Neural cell (in vitro differentiated cells): ENCODE data around the gene TMEM135. TPM values are rescaled to one million over a fixed set of nuclear protein-coding genes. Genes with fewer than 3 reads are reported as not detected.

Source experiments
- H2AFZ ChIP-seq: fragments of 200-600, 300-800 bp; sonication (generic), shearing (Covaris generic); 2 replicates; pipeline ENCODE4 v1.6.0; 2014; ENCODE audit warnings: low read depth, mild to moderate bottlenecking, antibody characterized with exemption, low read length, moderate library complexity
- H3F3A ChIP-seq: fragments of 200-600 bp; shearing (Covaris generic); 2 replicates; pipeline ENCODE4 v1.6.1; 2016; ENCODE audit warnings: mild to moderate bottlenecking, moderate library complexity, mixed read lengths, antibody characterized with exemption, low read length; ENCODE audit not compliant: insufficient read depth, poor library complexity, severe bottlenecking
- H3K27ac ChIP-seq: fragments of 200-600, 300-800 bp; sonication (generic), shearing (Covaris generic); 2 replicates; pipeline ENCODE4 v1.5.1; 2014; ENCODE audit warnings: mild to moderate bottlenecking, low read length, moderate library complexity
- H3K27me3 ChIP-seq: fragments of 300-800, 200-600 bp; sonication (generic), shearing (Covaris generic); 2 replicates; pipeline ENCODE4 v1.6.0; 2014; ENCODE audit warnings: mild to moderate bottlenecking, low read depth, low read length, moderate library complexity; ENCODE audit not compliant: insufficient read depth
- H3K36me3 ChIP-seq: fragments of 300-800, 200-600 bp; sonication (generic), shearing (Covaris generic); 2 replicates; pipeline ENCODE4 v1.5.1; 2014; ENCODE audit warnings: mild to moderate bottlenecking, antibody characterized with exemption, low read length, moderate library complexity; ENCODE audit not compliant: insufficient read depth
- H3K4me2 ChIP-seq: fragments of 300-800, 200-600 bp; sonication (generic), shearing (Covaris generic); 2 replicates; pipeline ENCODE4 v1.6.0; 2014; ENCODE audit warnings: mild to moderate bottlenecking, low read length
- H3K4me3 ChIP-seq: fragments of 300-800, 200-600 bp; sonication (generic), shearing (Covaris generic); 2 replicates; pipeline ENCODE4 v1.5.1; 2014; ENCODE audit warnings: mild to moderate bottlenecking, low read length, moderate library complexity
- H3K79me2 ChIP-seq: fragments of 200-600 bp; shearing (Covaris generic); replicated peaks from 2 replicates; pipeline ENCODE4 v1.6.0; 2014; ENCODE audit warnings: mild to moderate bottlenecking, low read length, moderate library complexity; ENCODE audit not compliant: insufficient read depth
- H3K9ac ChIP-seq: fragments of 300-800, 200-600 bp; sonication (generic), shearing (Covaris generic); 2 replicates; pipeline ENCODE4 v1.6.1; 2016; ENCODE audit warnings: mild to moderate bottlenecking, low read length, mixed read lengths
- H3K9me2 ChIP-seq: fragments of 200-600 bp; shearing (Covaris generic); 2 replicates; pipeline ENCODE4 v1.6.1; 2016; ENCODE audit warnings: mild to moderate bottlenecking, low read length, mixed read lengths; ENCODE audit not compliant: insufficient read depth
- H3K9me3 ChIP-seq: fragments of 200-600, 300-800 bp; sonication (generic), shearing (Covaris generic); 2 replicates; pipeline ENCODE4 v1.6.1; 2016; ENCODE audit warnings: mild to moderate bottlenecking, mixed run types, low read length, moderate library complexity, mixed read lengths
- H4K20me1 ChIP-seq: fragments of 200-600 bp; shearing (Covaris generic); 2 replicates; pipeline ENCODE4 v1.6.1; 2016; ENCODE audit warnings: mild to moderate bottlenecking, mixed run types; ENCODE audit not compliant: insufficient read depth
- CTCF ChIP-seq: fragments of 450-650 bp; IDR thresholded peaks from 2 replicates; pipeline ENCODE4 v1.5.1; 2014; ENCODE audit warnings: antibody characterized with exemption, mild to moderate bottlenecking, moderate library complexity; ENCODE audit not compliant: poor library complexity, severe bottlenecking
- EP300 ChIP-seq: fragments of 450-650 bp; conservative IDR thresholded peaks from 2 replicates; pipeline ENCODE4 v1.6.1; 2014; ENCODE audit warnings: antibody characterized with exemption, mild to moderate bottlenecking, moderate library complexity; ENCODE audit not compliant: poor library complexity, severe bottlenecking
- EZH2 ChIP-seq: fragments of 200-600, 300-800 bp; shearing (Covaris generic), sonication (generic); IDR thresholded peaks from 2 replicates; pipeline ENCODE4 v1.6.1; 2014; ENCODE audit warnings: antibody characterized with exemption, low read length, borderline replicate concordance, mild to moderate bottlenecking; ENCODE audit not compliant: insufficient read depth, poor library complexity, severe bottlenecking
- MXI1 ChIP-seq: fragments of 450-650 bp; conservative IDR thresholded peaks from 2 replicates; pipeline ENCODE4 v1.6.1; 2014; ENCODE audit warnings: antibody characterized with exemption, mild to moderate bottlenecking; ENCODE audit not compliant: poor library complexity, severe bottlenecking
- POLR2AphosphoS5 ChIP-seq: IDR thresholded peaks from 2 replicates; pipeline ENCODE4 v1.6.1; 2012
- RAD21 ChIP-seq: fragments of 450-650 bp; conservative IDR thresholded peaks from 2 replicates; pipeline ENCODE4 v1.6.1; 2014; ENCODE audit warnings: antibody characterized with exemption, mild to moderate bottlenecking, moderate library complexity
- REST ChIP-seq: IDR thresholded peaks from 2 replicates; pipeline ENCODE4 v1.6.1; 2012; ENCODE audit warnings: borderline replicate concordance
- SMC3 ChIP-seq: fragments of 450-650 bp; conservative IDR thresholded peaks from 2 replicates; pipeline ENCODE4 v1.6.1; 2014; ENCODE audit warnings: antibody characterized with exemption, mild to moderate bottlenecking, moderate library complexity; ENCODE audit not compliant: poor library complexity
- TAF1 ChIP-seq: IDR thresholded peaks from 2 replicates; pipeline ENCODE4 v1.6.1; 2012; ENCODE audit warnings: low read depth
- polyA plus RNA-seq: library from polyadenylated mRNA; depleted of rRNA; stranded (reverse); fragments of >200 nt; gene quantifications from 2 replicates; pipeline ENCODE4 v1.2.3, GENCODE V29; 2014

TMEM135 gene
- polyA plus RNA-seq, 1 donor from 2014 or later, result 15.6 TPM

GRCh38 chr11:87316491-87316890, 278.8 kb downstream of the TMEM135 start:
- no peaks in the 10 kb centered on the region for H3K79me2 ChIP-seq
- no peak overlapping the region for H3K4me3 ChIP-seq
- H3F3A ChIP-seq, result no peaks in the 10 kb centered on the region
- no peak for TF ChIP-seq EZH2
- no peak for TF ChIP-seq TAF1
- TF ChIP-seq REST, result no peak
- TF ChIP-seq RAD21, result no peak
- no peak for TF ChIP-seq EP300
- TF ChIP-seq SMC3, result no peak
- no peak for TF ChIP-seq MXI1
- no peak overlapping the region for H3K9ac ChIP-seq
- no peak overlapping the region for H3K4me2 ChIP-seq
- no peak overlapping the region for H2AFZ ChIP-seq
- no peaks in the 10 kb centered on the region for H3K9me3 ChIP-seq
- H3K27me3 ChIP-seq, result no peaks in the 10 kb centered on the region
- no peak overlapping the region for H3K27ac ChIP-seq
- H4K20me1 ChIP-seq, result no peaks in the 10 kb centered on the region
- no peaks in the 10 kb centered on the region for H3K36me3 ChIP-seq
- H3K9me2 ChIP-seq, result no peaks in the 10 kb centered on the region

GRCh38 chr11:87317441-87317840, 279.7 kb downstream of the TMEM135 start:
- Histone ChIP-seq H3F3A (no peaks in the 10 kb centered on the region), H3K36me3 (no peaks in the 10 kb centered on the region), H3K4me3 (no peak overlapping the region)

More at GRCh38 chr11:87317441-87317840, 279.7 kb downstream of the TMEM135 start:
- no peaks in the 10 kb centered on the region for H4K20me1 ChIP-seq
- TF ChIP-seq POLR2AphosphoS5, result no peak
- TF ChIP-seq CTCF, result no peak
- no peak for TF ChIP-seq EZH2
- no peak for TF ChIP-seq REST
- no peak for TF ChIP-seq EP300
- no peak for TF ChIP-seq RAD21
- TF ChIP-seq TAF1, result no peak
- no peak for TF ChIP-seq MXI1
- no peak for TF ChIP-seq SMC3
- H3K79me2 ChIP-seq, result no peaks in the 10 kb centered on the region
- no peaks in the 10 kb centered on the region for H3K27me3 ChIP-seq
- no peaks in the 10 kb centered on the region for H3K9me3 ChIP-seq
- no peak overlapping the region for H3K9ac ChIP-seq
- no peaks in the 10 kb centered on the region for H3K9me2 ChIP-seq
- no peak overlapping the region for H3K4me2 ChIP-seq
- no peak overlapping the region for H3K27ac ChIP-seq
- H2AFZ ChIP-seq, result no peak overlapping the region
